HG03280 (cell line): Measurements from ENCODE around the gene ACBD3.

ENCODE experiments used
- ATAC-seq: cut with Tn5 transposase; IDR thresholded peaks from one replicate; pipeline ENCODE4 v1.9.1; 2021; ENCODE audit warnings: mild to moderate bottlenecking, moderate library complexity; ENCODE audit not compliant: unreplicated experiment

Gene ACBD3

GRCh38 chr1:226202246-226202645 is 15.7 kb upstream of the ACBD3 start:
- ATAC-seq, result no peak

GRCh38 chr1:226201029-226201593 is 14.6 kb upstream of the ACBD3 start:
- peak; percentile 63 for ATAC-seq

GRCh38 chr1:226199971-226200370 is 13.4 kb upstream of the ACBD3 start:
- no peak for ATAC-seq

GRCh38 chr1:226195144-226195543 is 8.6 kb upstream of the ACBD3 start:
- no peak for ATAC-seq

GRCh38 chr1:226187380-226187779 is 839 bp upstream of the ACBD3 start:
- no peak for ATAC-seq

- ATAC-seq, result no peak
These were observed 430 bp upstream of the ACBD3 start for GRCh38 chr1:226187019-226187322.

GRCh38 chr1:226185141-226186036 is 1.2 kb downstream of the ACBD3 start:
- no peak for ATAC-seq

GRCh38 chr1:226181996-226182714 is 4.4 kb downstream of the ACBD3 start:
- ATAC-seq, result no peak

- no peak for ATAC-seq
These were observed 9.7 kb downstream of the ACBD3 start for GRCh38 chr1:226176870-226177269.

- ATAC-seq, result no peak
These were observed 14.0 kb downstream of the ACBD3 start for GRCh38 chr1:226172589-226172988.

GRCh38 chr1:226166341-226166740 is 20.2 kb downstream of the ACBD3 start:
- ATAC-seq, result no peak

- no peak for ATAC-seq
These were observed 22.4 kb downstream of the ACBD3 start for GRCh38 chr1:226164154-226164553.

- ATAC-seq, result no peak
These were observed 23.6 kb downstream of the ACBD3 start for GRCh38 chr1:226162898-226163297.

- no peak for ATAC-seq
These were observed 27.6 kb downstream of the ACBD3 start for GRCh38 chr1:226158983-226159382.

GRCh38 chr1:226158457-226158856 is 28.1 kb downstream of the ACBD3 start:
- ATAC-seq, result no peak

- no peak for ATAC-seq
These were observed 28.7 kb downstream of the ACBD3 start for GRCh38 chr1:226157761-226158316.

GRCh38 chr1:226154593-226154992 is 31.9 kb downstream of the ACBD3 start:
- ATAC-seq, result no peak

GRCh38 chr1:226149806-226150205 is 36.7 kb downstream of the ACBD3 start:
- no peak for ATAC-seq

- ATAC-seq, result no peak
These were observed 38.4 kb downstream of the ACBD3 start for GRCh38 chr1:226148121-226148648.

- no peak for ATAC-seq
These were observed 42.5 kb downstream of the ACBD3 start for GRCh38 chr1:226144045-226144444.

GRCh38 chr1:226135709-226136108 is 50.8 kb downstream of the ACBD3 start:
- no peak for ATAC-seq
